AG04449 (cell line): ENCODE measurements around the gene ZNF165.

Source experiments
- CTCF ChIA-PET: fragments of 350-600 bp; formaldehyde crosslinking; extraction: SDS; loops from one replicate; lab custom pipeline; 2021; ENCODE audit warnings: antibody characterized with exemption; lab: Yijun Ruan, JAX
- POLR2A ChIA-PET: fragments of 400-600, 350-600 bp; formaldehyde crosslinking; extraction: SDS; loops from one replicate; lab custom pipeline; 2020; ENCODE audit warnings: antibody characterized with exemption, inconsistent platforms; lab: Yijun Ruan, JAX
- DNase-seq: peaks from one replicate; pipeline ENCODE4 v3.0.0-alpha.2; 2010; ENCODE audit warnings: low read depth, low spot score
- H3K4me3 ChIP-seq: 2 replicates; pipeline ENCODE4 v1.5.1; 2011; ENCODE audit warnings: low read depth, mild to moderate bottlenecking, control low read depth, low read length
- TF ChIP-seq, protein P1 (sequence below): IDR thresholded peaks from one replicate; pipeline ENCODE4 v1.5.1; 2011; ENCODE audit warnings: mild to moderate bottlenecking, moderate library complexity, low read length, control low read depth, inconsistent platforms; ENCODE audit not compliant: insufficient read depth; ENCODE audit errors: missing control alignments

Gene ZNF165

DNA sequence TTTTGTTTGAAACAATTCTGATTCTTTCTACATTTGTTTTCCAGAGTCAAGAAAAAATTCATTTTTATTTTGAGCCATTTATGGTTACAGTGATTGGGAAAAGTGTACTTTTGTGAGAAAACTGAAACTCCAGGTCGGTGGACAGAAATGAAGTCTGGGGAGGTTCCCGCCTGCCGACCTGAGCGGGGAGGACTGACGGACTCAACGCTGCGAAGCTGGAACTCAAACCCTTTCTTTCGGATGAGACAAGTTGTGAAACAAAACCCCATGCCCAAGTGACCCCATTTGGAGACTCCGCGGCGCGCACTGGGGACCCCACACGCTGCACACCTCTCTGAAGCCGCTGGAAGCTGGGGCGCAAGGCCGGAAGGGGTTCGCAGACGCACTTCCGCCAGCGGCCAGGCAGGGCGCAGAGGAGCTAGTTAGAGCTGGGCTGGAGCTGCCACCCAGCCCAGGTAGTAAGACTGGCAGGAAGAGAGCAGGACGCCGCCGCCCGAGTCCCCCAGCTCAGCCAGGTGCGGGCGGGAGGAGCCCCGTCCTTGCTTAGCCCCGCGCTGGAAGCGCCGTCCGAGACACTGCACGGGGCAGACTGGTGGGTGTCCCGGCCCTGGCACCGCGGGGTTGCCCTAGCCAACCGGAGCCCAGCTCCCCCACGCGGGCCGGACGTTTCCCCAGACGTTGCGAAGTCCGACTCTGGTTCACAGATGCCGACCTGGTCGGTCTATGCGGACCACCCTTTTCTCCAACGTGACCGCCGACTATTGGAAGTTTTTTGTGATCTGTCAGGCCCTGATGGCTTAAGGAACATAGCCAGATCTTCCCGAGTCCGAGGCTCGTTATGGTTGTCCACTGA is 24.2 kb downstream of the ZNF165 start:
- POLR2A ChIA-PET, result interaction anchor here (0.6 to 1.4 kb wide), 7 partner anchors 12 to 255 kb away, joined by 3 to 7 read pairs (median 3); partner anchors contain the start of gene ZKSCAN8
- peak overlapping the region; percentile 73 for H3K4me3 ChIP-seq
- TF ChIP-seq, protein P1, sequence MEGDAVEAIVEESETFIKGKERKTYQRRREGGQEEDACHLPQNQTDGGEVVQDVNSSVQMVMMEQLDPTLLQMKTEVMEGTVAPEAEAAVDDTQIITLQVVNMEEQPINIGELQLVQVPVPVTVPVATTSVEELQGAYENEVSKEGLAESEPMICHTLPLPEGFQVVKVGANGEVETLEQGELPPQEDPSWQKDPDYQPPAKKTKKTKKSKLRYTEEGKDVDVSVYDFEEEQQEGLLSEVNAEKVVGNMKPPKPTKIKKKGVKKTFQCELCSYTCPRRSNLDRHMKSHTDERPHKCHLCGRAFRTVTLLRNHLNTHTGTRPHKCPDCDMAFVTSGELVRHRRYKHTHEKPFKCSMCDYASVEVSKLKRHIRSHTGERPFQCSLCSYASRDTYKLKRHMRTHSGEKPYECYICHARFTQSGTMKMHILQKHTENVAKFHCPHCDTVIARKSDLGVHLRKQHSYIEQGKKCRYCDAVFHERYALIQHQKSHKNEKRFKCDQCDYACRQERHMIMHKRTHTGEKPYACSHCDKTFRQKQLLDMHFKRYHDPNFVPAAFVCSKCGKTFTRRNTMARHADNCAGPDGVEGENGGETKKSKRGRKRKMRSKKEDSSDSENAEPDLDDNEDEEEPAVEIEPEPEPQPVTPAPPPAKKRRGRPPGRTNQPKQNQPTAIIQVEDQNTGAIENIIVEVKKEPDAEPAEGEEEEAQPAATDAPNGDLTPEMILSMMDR, result peak; percentile 84

DNA sequence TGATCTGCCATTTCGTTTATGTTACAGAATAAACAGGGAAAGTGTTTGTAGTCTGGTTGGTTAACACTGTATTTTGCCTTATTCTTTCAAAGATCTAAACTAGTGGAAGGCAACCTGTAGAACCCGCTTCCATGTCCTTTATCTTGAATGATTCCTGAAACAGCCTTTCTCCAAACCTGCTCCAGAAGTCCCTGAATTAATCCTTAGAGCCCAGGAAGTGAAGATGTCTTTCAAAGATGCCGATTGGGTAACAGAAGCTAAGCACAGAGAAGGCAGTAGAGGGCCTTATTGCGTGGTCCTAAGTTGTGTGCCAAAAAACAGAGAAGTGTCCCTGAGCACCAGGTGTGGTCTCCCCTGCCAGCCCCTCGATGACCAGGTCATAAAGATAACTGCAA is 24.9 kb downstream of the ZNF165 start:
- ChIA-PET POLR2A (interaction anchor here (0.6 to 1.4 kb wide), 7 partner anchors 11 to 254 kb away, joined by 3 to 7 read pairs (median 3); partner anchors contain the start of gene ZKSCAN8), CTCF (interaction anchor here (1.1 to 3.1 kb wide), 8 partner anchors 8 to 250 kb away, joined by 4 to 24 read pairs (median 7); partner anchors contain the start of gene ZKSCAN8)
- H3K4me3 ChIP-seq, result peak overlapping the region; percentile 73
- no peak for DNase-seq
- TF ChIP-seq, protein P1, result no peak

More for the DNA sequence above, 24.2 kb downstream of the ZNF165 start:
- CTCF ChIA-PET, result interaction anchor here (1.1 to 3.1 kb wide), 9 partner anchors 9 to 251 kb away, joined by 3 to 24 read pairs (median 7); partner anchors contain the start of gene ZKSCAN8
- DNase-seq, result no peak

DNA sequence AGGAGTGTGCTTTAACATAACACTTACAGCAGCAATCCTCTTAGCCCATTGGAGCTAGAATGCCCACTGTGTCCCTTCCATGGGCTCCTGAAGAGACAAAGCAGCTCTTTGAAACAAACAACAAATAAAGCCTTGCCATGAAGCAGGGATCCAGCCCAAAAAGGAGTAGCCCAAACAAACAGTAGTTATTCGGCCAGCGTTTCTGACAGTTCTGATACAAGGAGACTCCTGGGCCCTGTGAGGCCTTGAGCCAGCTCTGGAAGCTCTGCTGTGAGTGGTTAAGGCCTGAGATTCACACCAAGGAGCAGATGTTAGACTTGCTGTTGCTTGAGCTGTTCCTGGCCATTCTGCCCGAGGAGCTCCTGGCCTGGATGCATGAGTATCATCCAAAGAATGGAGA is 27.1 kb downstream of the ZNF165 start:
- DNase-seq, result no peak
- no peak overlapping the region for H3K4me3 ChIP-seq
- CTCF ChIA-PET, result interaction anchor here (1.2 kb wide), 1 partner anchor 9 kb away, joined by 3 read pairs; no protein-coding TSS in a partner anchor
- POLR2A ChIA-PET, result no interaction called here
- TF ChIP-seq, protein P1, result no peak

DNA sequence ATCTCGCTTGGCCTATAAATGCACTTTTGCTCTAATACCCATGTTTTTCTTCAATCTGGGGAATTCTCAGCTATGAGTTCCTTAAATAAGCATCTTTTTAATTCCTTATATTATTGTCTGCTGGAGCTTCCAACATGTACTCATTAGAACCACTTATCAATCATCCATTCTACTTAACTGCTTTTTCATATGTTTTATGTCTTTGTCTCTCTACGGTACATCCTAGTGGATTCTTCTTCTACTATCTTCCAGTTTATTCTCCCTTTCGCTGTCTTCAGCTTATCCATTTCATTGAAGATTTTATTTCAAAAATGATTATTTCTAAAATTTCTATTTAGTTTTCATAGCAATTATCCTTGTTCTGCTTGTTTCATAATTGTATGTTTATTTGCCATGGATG is 31.6 kb downstream of the ZNF165 start:
- ChIA-PET CTCF (no interaction called here), POLR2A (interaction anchor here (0.7 kb wide), 1 partner anchor 13 kb away, joined by 3 read pairs; the partner anchor contains the start of gene ZSCAN16)
- H3K4me3 ChIP-seq, result no peak overlapping the region
- no peak for DNase-seq
- TF ChIP-seq, protein P1, result no peak

DNA sequence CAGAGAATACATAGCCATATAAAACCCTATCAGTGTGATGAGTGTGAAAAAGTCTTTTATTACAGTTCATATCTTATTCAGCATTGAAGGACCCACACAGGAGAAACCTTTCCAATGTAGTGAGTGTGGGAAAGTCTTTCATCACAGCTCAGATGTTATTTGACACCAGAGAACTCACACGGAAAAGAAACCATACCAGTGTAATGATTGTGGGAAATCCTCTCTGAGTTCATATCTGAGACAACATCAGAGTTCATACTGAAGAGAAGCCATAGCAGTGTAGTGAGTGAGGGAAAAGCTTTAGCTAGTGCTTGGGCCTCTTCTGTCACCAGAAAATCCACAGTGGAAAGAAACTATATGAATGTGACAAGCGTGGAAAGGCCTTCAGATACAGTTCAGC is 35.4 kb downstream of the ZNF165 start:
- TF ChIP-seq, protein P1, result no peak
- no peak overlapping the region for H3K4me3 ChIP-seq
- ChIA-PET POLR2A (interaction anchor here (1.1 kb wide), 1 partner anchor 11 kb away, joined by 3 read pairs; no protein-coding TSS in a partner anchor), CTCF (interaction anchor here (1.0 to 4.2 kb wide), 3 partner anchors 8 to 11 kb away, joined by 3 to 24 read pairs (median 3); partner anchors contain the start of gene ZSCAN16)
- DNase-seq, result no peak
